BLaER1 treated with 17β-estradiol and CSF1 and Interleukin-3, amounts not matched to agents 10 nM and 100 nM (cell line): ENCODE measurements around the gene RACGAP1.

ENCODE experiments used
- H3K27ac ChIP-seq, 11 experiments: shearing (Covaris generic); formaldehyde crosslinking; 2 replicates each; pipeline ENCODE4 v1.8.1; 2022
- H3K27me3 ChIP-seq, 11 experiments: shearing (Covaris generic); formaldehyde crosslinking; 2 replicates each; pipeline ENCODE4 v1.8.1; 2022
- H3K36me3 ChIP-seq, 11 experiments: shearing (Covaris generic); formaldehyde crosslinking; 2 replicates each; pipeline ENCODE4 v1.8.1; 2022
- H3K4me1 ChIP-seq, 10 experiments: shearing (Covaris generic); formaldehyde crosslinking; 2 replicates each; pipeline ENCODE4 v1.8.1; 2022
- H3K4me2 ChIP-seq, 11 experiments: shearing (Covaris generic); formaldehyde crosslinking; 2 replicates each; pipeline ENCODE4 v1.8.1; 2022
- H3K4me3 ChIP-seq, 10 experiments: shearing (Covaris generic); formaldehyde crosslinking; 2 replicates each; pipeline ENCODE4 v1.8.1; 2022
- H3K9ac ChIP-seq, 11 experiments: shearing (Covaris generic); formaldehyde crosslinking; 2 replicates each; pipeline ENCODE4 v1.8.1; 2022
- H3K9me3 ChIP-seq, 11 experiments: shearing (Covaris generic); formaldehyde crosslinking; replicated peaks in 1 of 11; 2 replicates each; pipeline ENCODE4 v1.8.1; 2022
- H4K20me1 ChIP-seq, 11 experiments: shearing (Covaris generic); formaldehyde crosslinking; 2 replicates each; pipeline ENCODE4 v1.8.1; 2022
- Cebpa-rat ChIP-seq, 11 experiments: shearing (Covaris generic); IDR thresholded peaks; 2 replicates each; pipeline ENCODE4 v1.8.1; 2022

The RACGAP1 gene

DNA sequence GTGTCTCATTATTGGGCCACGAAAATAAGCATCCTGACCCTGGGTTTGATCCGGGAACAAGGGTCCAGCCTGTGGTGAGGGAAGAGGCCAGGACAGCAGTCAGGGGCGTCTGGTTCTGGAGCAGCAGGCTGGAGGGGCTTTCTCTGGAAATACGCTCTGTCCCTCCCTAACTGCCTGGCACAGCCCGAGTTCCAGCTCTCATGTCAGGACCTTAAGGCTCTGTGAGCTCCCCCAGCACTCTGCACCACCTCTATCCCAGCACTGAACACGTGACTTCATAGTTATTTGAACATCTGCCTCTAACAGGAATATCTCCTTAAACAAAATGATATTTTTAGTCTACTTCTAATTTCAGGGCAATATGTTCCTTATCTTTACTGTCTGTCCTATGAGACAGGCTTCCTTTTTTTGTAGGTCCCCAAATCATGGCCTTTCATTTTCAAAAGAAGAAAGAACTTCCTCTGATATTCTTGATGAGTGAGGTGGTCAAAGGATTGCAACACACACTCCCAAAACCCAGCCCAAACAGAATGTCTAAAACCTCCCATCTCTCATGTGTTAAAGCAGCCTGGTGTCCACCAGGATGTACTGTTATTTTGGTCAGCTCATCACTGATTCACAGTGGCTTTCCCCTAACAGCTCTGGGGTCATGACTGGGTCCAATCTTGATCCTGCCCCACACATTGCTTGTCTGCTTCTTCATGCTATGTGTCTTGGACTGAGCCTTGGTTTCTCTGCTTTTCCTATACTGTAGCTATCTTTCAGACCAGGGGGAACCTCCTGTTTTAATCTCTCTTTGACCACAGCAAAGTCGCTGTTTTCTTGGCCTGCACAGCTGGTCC, 42.8 kb downstream of the RACGAP1 start:
- Histone ChIP-seq H4K20me1 (no peaks in the 10 kb centered on the region), H3K9me3 (no peaks in the 10 kb centered on the region; a peak in 1 of 22 replicates), H3K9ac (peak overlapping the region in 8 of 11 experiments; percentile 4 to 65 (median 48); a peak in 11 of 22 replicates), H3K4me1 (peaks cover 0 to 96% (median 89%) of the 10 kb centered on the region in 10 experiments; a peak in 19 of 20 replicates), H3K4me3 (peak overlapping the region in 1 of 10 experiments; percentile 30; a peak in 1 of 20 replicates), H3K36me3 (peaks cover 0 to 33% (median 29%) of the 10 kb centered on the region in 11 experiments; a peak in 17 of 22 replicates), H3K27ac (peak overlapping the region in 9 of 11 experiments; percentile 11 to 78 (median 62); a peak in 15 of 22 replicates), H3K27me3 (no peaks in the 10 kb centered on the region), H3K4me2 (peak overlapping the region in 10 of 11 experiments; percentile 17 to 94 (median 68); a peak in 18 of 22 replicates)
- peak in 6 of 11 experiments; percentile 36 to 83 (median 70); a peak in 10 of 22 replicates for TF ChIP-seq Cebpa-rat (IDR thresholded peaks at IDR 0.05)

DNA sequence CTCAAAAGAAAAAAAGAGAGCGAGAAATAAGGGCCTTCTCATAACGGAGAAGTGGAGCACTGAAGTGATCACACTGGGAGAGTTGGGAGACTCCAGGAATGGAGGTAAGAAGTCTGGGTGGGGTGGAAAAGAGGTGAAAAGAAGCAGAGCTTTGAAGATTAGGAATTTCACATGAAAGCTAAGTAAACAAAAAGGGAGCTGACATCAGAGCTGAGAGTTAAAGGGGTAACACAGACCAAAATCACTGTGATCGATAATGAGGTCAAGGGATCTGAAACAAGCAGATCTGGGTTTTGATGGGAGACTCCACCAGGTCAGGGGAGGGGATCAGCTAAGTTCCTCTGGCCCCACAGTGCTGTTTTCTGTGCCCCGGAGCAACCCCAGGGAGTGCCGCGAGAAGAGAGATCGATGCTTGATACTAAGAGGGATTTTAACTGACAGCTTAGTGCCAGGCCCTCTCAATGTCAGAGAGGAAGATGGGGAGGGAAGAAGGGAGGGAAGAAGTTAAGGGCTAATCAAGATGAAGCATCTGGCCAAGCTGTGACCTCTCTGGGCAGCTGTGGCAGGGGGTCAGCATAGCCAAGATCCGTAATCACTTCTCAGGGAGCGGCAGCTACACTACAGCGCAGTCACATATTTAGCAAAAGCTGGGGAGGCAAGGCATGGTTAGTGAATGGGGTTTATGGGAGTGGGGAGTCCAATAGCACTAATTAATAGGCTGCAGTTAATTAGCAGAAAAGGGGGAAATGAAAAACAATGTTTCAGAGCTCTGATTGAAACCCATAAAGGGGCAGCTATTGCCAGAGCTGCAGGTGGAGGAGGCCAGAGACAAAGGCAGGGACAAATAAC, 44.6 kb downstream of the RACGAP1 start:
- Histone ChIP-seq H4K20me1 (no peaks in the 10 kb centered on the region), H3K4me2 (peak overlapping the region in 5 of 11 experiments; percentile 63 to 94 (median 86); a peak in 10 of 22 replicates), H3K36me3 (peaks cover 0 to 16% (median 11%) of the 10 kb centered on the region in 11 experiments; a peak in 13 of 22 replicates), H3K27ac (peak overlapping the region in 3 of 11 experiments; percentile 7 to 78 (median 75); a peak in 3 of 22 replicates), H3K4me1 (peaks cover 0 to 95% (median 76%) of the 10 kb centered on the region in 10 experiments; a peak in 19 of 20 replicates), H3K4me3 (no peak overlapping the region), H3K27me3 (no peaks in the 10 kb centered on the region), H3K9ac (peak overlapping the region in 1 of 11 experiments; percentile 8; a peak in 1 of 22 replicates), H3K9me3 (no peaks in the 10 kb centered on the region)
- TF ChIP-seq Cebpa-rat (IDR thresholded peaks at IDR 0.05), result no peak

DNA sequence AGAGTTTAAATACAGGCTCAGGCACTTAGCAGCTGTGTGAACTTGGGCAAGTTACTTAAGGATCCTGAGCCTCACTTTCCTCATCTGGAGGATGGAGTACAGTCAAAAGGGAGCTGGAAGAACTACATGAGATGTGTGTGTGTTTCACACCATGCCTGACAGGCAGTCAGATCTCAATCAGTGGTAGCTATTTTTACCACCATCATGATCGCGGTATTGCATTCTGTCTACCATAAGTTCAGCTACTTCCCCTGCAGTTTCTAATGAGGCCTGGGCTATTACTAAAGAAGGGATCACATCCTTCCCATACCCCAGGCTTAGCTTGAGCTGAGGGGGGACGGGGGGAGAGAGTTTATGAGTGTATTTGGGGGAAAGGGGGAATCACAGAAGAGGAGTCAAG, 45.5 kb downstream of the RACGAP1 start:
- H3K9me3 ChIP-seq, result no peaks in the 10 kb centered on the region
- H3K4me3 ChIP-seq, result no peak overlapping the region
- peaks cover 0 to 6% (median 3%) of the 10 kb centered on the region in 11 experiments; a peak in 7 of 22 replicates for H3K36me3 ChIP-seq
- no peak for TF ChIP-seq Cebpa-rat (IDR thresholded peaks at IDR 0.05)
- H3K4me2 ChIP-seq, result peak overlapping the region in 6 of 11 experiments; percentile 49 to 94 (median 75); a peak in 12 of 22 replicates
- H3K9ac ChIP-seq, result no peak overlapping the region; a peak in 1 of 22 replicates
- no peaks in the 10 kb centered on the region for H4K20me1 ChIP-seq
- peaks cover 0 to 95% (median 73%) of the 10 kb centered on the region in 10 experiments; a peak in 19 of 20 replicates for H3K4me1 ChIP-seq
- no peaks in the 10 kb centered on the region for H3K27me3 ChIP-seq
- peak overlapping the region in 2 of 11 experiments; percentile 32 to 78; a peak in 2 of 22 replicates for H3K27ac ChIP-seq

DNA sequence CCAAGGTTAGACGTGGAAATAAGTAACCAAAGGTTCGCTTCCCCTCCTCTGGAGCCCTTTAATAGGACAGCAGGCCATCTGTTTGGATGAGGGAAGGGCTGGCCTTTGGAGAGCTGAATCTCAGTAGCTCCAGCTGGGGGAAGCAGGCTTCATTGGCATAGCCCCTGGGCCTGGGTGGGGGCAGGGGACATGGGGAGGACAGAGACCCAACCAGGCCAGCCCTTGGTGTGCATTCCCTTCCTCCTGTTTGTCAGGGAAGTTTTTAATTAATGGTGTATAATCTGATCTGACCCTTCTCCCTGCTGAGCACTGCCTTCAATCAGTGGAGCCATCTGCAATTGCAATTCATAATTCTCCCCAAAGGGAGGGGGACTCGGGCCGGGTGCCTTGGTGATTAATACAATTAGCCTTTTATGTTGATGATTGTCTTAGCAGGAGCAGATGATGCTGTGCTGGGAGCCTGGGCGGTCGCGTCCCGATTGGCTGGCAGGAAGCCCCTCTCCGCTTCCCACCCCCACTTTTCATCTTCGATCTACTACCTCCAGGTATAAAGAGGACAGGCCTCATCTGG, 46.2 kb downstream of the RACGAP1 start:
- no peak for TF ChIP-seq Cebpa-rat (IDR thresholded peaks at IDR 0.05)

DNA sequence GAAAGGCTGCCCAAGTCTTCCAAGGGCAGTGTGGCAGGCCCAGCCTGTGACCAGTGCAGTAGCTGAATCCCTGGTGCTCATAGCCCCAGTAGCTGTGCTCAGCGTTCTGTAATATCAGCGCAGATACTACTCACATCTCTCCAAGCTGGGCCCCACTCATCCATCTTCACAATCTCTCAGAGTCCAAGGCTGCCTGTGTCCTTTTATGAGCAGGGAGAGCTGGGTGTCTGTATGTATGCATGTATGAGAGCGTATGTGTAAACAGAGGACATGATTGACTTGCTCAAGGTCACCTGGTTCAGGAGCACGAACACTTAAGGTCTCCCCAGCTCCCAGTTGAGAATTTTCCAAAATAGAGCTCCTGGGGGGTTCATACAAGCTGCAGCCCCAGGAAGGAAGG, 47.2 kb downstream of the RACGAP1 start:
- no peaks in the 10 kb centered on the region for H3K36me3 ChIP-seq
- peak overlapping the region in 7 of 11 experiments; percentile 26 to 94 (median 64); a peak in 13 of 22 replicates for H3K4me2 ChIP-seq
- H3K27me3 ChIP-seq, result no peaks in the 10 kb centered on the region
- no peak overlapping the region for H3K9ac ChIP-seq
- H3K27ac ChIP-seq, result no peak overlapping the region
- no peak overlapping the region for H3K4me3 ChIP-seq
- no peak for TF ChIP-seq Cebpa-rat (IDR thresholded peaks at IDR 0.05)
- no peaks in the 10 kb centered on the region; a peak in 1 of 22 replicates for H4K20me1 ChIP-seq
- H3K9me3 ChIP-seq, result no peaks in the 10 kb centered on the region
- H3K4me1 ChIP-seq, result peaks cover 0 to 94% (median 60%) of the 10 kb centered on the region in 10 experiments; a peak in 19 of 20 replicates

More for the DNA sequence above, 46.2 kb downstream of the RACGAP1 start:
- Histone ChIP-seq H3K9me3 (no peaks in the 10 kb centered on the region), H3K4me2 (peak overlapping the region in 6 of 11 experiments; percentile 49 to 94 (median 75); a peak in 12 of 22 replicates), H3K9ac (no peak overlapping the region; a peak in 2 of 22 replicates), H4K20me1 (no peaks in the 10 kb centered on the region; a peak in 1 of 22 replicates), H3K4me1 (peaks cover 0 to 95% (median 69%) of the 10 kb centered on the region in 10 experiments; a peak in 19 of 20 replicates), H3K4me3 (no peak overlapping the region), H3K36me3 (no peaks in the 10 kb centered on the region; a peak in 1 of 22 replicates), H3K27me3 (no peaks in the 10 kb centered on the region), H3K27ac (peak overlapping the region in 1 of 11 experiments; percentile 78; a peak in 1 of 22 replicates)

DNA sequence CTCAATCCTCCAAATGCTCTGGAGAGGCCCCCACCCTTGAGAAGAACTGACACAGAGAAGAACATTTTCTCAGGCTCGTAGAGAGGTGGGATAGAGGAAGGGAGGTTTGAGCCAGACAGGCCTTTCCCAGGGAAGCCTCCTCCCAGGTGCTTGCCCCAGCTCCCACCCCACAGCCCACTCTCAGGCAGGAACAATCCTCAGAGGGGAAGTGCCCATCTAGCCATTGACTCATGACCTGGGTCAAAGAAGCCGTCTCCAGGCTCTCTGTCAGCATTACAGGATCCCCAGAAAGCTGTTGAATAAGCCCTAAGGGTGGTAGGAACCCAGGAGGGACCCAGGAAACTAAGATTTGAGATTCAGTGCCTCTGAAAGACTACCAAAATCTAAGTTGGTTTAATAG, 48.7 kb downstream of the RACGAP1 start:
- Histone ChIP-seq H3K36me3 (no peaks in the 10 kb centered on the region), H3K27me3 (no peaks in the 10 kb centered on the region), H3K4me3 (no peak overlapping the region), H3K27ac (no peak overlapping the region), H3K9ac (no peak overlapping the region), H4K20me1 (no peaks in the 10 kb centered on the region; a peak in 1 of 22 replicates), H3K4me2 (peak overlapping the region in 5 of 11 experiments; percentile 2 to 86 (median 75); a peak in 8 of 22 replicates), H3K4me1 (peaks cover 9 to 90% (median 53%) of the 10 kb centered on the region in 10 experiments; a peak in 19 of 20 replicates), H3K9me3 (no peaks in the 10 kb centered on the region)
- no peak for TF ChIP-seq Cebpa-rat (IDR thresholded peaks at IDR 0.05)

DNA sequence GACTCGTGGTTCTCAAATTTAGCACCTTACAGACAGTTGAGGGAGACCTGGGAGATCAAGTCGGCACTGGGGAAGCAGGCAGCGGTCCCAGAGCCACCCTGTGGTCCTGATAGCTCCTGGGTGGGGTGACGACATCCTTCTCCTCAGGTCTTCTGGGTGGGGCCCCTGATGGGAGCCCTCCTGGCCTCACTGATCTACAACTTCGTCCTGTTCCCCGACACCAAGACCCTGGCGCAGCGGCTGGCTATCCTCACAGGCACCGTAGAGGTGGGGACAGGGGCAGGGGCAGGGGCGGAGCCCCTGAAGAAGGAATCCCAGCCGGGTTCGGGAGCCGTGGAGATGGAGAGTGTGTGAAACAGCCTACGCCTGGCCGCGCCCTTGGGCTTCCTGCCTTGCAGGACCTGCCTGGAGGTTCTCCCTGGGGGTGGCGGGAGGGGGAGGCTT, 50.0 kb downstream of the RACGAP1 start:
- Histone ChIP-seq H3K9me3 (no peaks in the 10 kb centered on the region), H3K4me2 (peak overlapping the region in 6 of 11 experiments; percentile 23 to 86 (median 70); a peak in 11 of 22 replicates), H3K4me1 (peaks cover 9 to 78% (median 45%) of the 10 kb centered on the region in 10 experiments; a peak in 19 of 20 replicates), H4K20me1 (no peaks in the 10 kb centered on the region; a peak in 1 of 22 replicates), H3K27me3 (no peaks in the 10 kb centered on the region), H3K9ac (peak overlapping the region in 4 of 11 experiments; percentile 1 to 33 (median 11); a peak in 2 of 22 replicates), H3K36me3 (no peaks in the 10 kb centered on the region), H3K4me3 (no peak overlapping the region), H3K27ac (peak overlapping the region in 4 of 11 experiments; percentile 0 to 42 (median 24); a peak in 6 of 22 replicates)
- no peak for TF ChIP-seq Cebpa-rat (IDR thresholded peaks at IDR 0.05)
